Pancreas (tissue), 10 donors: ENCODE results near the gene CROCC. TPM values are rescaled to one million over a fixed set of nuclear protein-coding genes. Genes with fewer than 3 reads are reported as not detected.
"Not testable (repeated sequence)": the region's sequence is repeated elsewhere in the genome, so short reads cannot be mapped to it uniquely, and the experiment has no call there.

Experiments
- ATAC-seq, 4 donors: fragments of 200-7000 bp; cut with Tn5 transposase; one replicate each; pipeline versions ENCODE4 v1.8.0 to v1.9.1; 2020; ENCODE audit warnings: mild to moderate bottlenecking in 4 of 4, moderate library complexity in 4 of 4
- DNase-seq, 6 donors: peaks; one replicate each; pipeline ENCODE4 v3.0.0-alpha.2; 2020
- FAIRE-seq: peaks from 2 replicates; lab custom pipeline; 2012; peaks lifted over from hg19 to GRCh38; lab: Jason Lieb, UNC
- H3K27ac ChIP-seq, 4 donors: fragments of 200-600 bp; sonication (generic); 1 replicate in 3 of 4; 2 replicates in 1 of 4; pipeline versions ENCODE4 v1.5.0 to v1.8.0; 2020
- H3K27me3 ChIP-seq, 4 donors: fragments of 200-600 bp; one replicate each; pipeline ENCODE4 v1.8.0; 2021
- H3K36me3 ChIP-seq, 3 donors: fragments of 200-600 bp; sonication (generic) in 1 of 3; one replicate each; pipeline versions ENCODE4 v1.5.0 to v1.8.0; 2020 to 2021
- H3K4me1 ChIP-seq, 3 donors: fragments of 200-600 bp; one replicate each; pipeline ENCODE4 v1.8.0; 2021
- H3K4me3 ChIP-seq, 4 donors: fragments of 200-600 bp; sonication (generic) in 2 of 4; one replicate each; pipeline versions ENCODE4 v1.5.0 to v1.8.0; 2020 to 2021
- H3K9me3 ChIP-seq, 4 donors: fragments of 200-600 bp; one replicate each; pipeline ENCODE4 v1.8.0; 2021
- CTCF ChIP-seq, 4 donors: fragments of 200-600 bp; sonication (generic) in 3 of 4; IDR thresholded peaks; one replicate each; pipeline versions ENCODE4 v1.5.0 to v1.8.0; 2021; ENCODE audit warnings: antibody characterized with exemption in 4 of 4
- WGBS, 2 donors: extraction: QIAGEN DNeasy Blood & Tissue Kit; methylation state at CpG; one replicate each; pipeline ENCODE4 v1.1.7; 2013; 5-methylcytosine and 5-hydroxymethylcytosine counted together
- intact Hi-C, 3 donors: fragments of 100-400 bp; cut with DNase I; formaldehyde crosslinking; loops; one replicate each; pipeline versions ENCODE4 v1.11.1 to v1.14.2; 2022
- polyA plus RNA-seq, 2 donors: library from polyadenylated mRNA; stranded (reverse); fragments of 200-250 nt; gene quantifications; one replicate each; pipeline ENCODE4 v1.2.3, GENCODE V29; 2013
- total RNA-seq, 6 donors: library from RNA; stranded (reverse); fragmentation: NEBNext Ultra II Directional in 4 of 6; extraction: Animal tissue kit (Norgen Biotek cat#: 25700) in 4 of 6; gene quantifications; one replicate each; pipeline versions ENCODE4 v1.2.1 to v1.2.4, GENCODE V29; 2021 to 2023
- donor health status: healthy with polysubstance abuse.
- donor health status: DM: no; HTN: no; CAD: no; lungs with moderate emphysema.
- donor health status: DM: no; HTN: no; CAD: no.
- donor health status: control.
- donor health status: control.
- donor health status: Bipolar disorder and iron deficiency.
- donor health status: DM: yes; HTN: yes; CAD: no.
- donor health status: DM: no; HTN: no; CAD: no.
- donor health status: DM: no; HTN: no; CAD: no.
- donor health status: DM: yes; HTN: yes; CAD: no.

Gene CROCC
- total and polyA plus RNA-seq, 8 donors: 8.1 to 101 (median 14.6) TPM

- TF ChIP-seq CTCF (IDR thresholded peaks at IDR 0.05): no peak
- Histone ChIP-seq H3K27ac (no peak overlapping the region), H3K4me3 (no peak overlapping the region), H3K27me3 (no peaks in the 10 kb centered on the region), H3K9me3 (no peaks in the 10 kb centered on the region), H3K4me1 (peaks cover 0 to 5% (median 2%) of the 10 kb centered on the region in 3 donors), H3K36me3 (no peaks in the 10 kb centered on the region)
- ATAC-seq: no peak
- intact Hi-C loops: no loop called here
- no peak for DNase-seq
- FAIRE-seq: no peak
- 89 to 91% methylated on average over 20 of the region's 20 CpGs for WGBS, 2 donors
Observed at GRCh38 chr1:16886860-16887605, 34.7 kb upstream of the CROCC start.

GRCh38 chr1:16888860-16889816 lies 32.6 kb upstream of the CROCC start:
- intact Hi-C loops: no loop called here
- H3K27ac ChIP-seq: peak overlapping the region; percentile 89 to 98 (median 92)
- TF ChIP-seq CTCF (IDR thresholded peaks at IDR 0.05): no peak
- H3K4me3 ChIP-seq: peak overlapping the region; percentile 29 to 61 (median 50)
- H3K4me1 ChIP-seq: peaks cover 0 to 9% (median 9%) of the 10 kb centered on the region in 3 donors
- FAIRE-seq (no peak), ATAC-seq (peak; percentile 80 to 94 (median 88)), DNase-seq (peak; percentile 82 to 92 (median 89))
- no peaks in the 10 kb centered on the region for H3K27me3 ChIP-seq
- no peaks in the 10 kb centered on the region for H3K36me3 ChIP-seq
- WGBS, 2 donors: 2 to 6% methylated on average over 63 of the region's 63 CpGs
- H3K9me3 ChIP-seq: no peaks in the 10 kb centered on the region

- WGBS, 2 donors: 62 to 65% methylated on average over 5 of the region's 5 CpGs
- H3K4me3 ChIP-seq, intact Hi-C loops, H3K27ac ChIP-seq, H3K9me3 ChIP-seq, ATAC-seq, H3K36me3 ChIP-seq, DNase-seq, H3K4me1 ChIP-seq, FAIRE-seq, H3K27me3 ChIP-seq: not testable (repeated sequence)
Observed at GRCh38 chr1:16890539-16891021, 31.2 kb upstream of the CROCC start.

DNA sequence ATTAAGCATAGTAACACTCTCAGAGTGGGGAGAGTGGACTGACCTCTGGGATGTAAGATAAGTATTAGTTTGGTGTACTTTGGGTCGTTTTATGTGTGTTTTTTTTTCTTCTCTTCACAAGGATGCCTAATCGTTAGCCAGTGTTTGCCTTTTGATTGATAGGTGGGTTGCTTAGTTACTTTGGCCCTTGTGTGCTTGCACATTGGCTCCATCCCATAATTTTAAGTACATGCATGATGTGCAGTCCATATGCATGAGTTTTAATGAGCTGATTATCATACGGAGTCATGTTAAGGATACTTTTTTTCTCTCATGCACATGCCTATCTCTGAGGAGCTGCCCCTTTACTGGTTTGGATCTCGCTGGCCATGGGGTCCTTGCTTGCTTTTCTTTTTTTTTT lies 30.7 kb upstream of the CROCC start:
- not testable (repeated sequence) for H3K4me3 ChIP-seq

DNA sequence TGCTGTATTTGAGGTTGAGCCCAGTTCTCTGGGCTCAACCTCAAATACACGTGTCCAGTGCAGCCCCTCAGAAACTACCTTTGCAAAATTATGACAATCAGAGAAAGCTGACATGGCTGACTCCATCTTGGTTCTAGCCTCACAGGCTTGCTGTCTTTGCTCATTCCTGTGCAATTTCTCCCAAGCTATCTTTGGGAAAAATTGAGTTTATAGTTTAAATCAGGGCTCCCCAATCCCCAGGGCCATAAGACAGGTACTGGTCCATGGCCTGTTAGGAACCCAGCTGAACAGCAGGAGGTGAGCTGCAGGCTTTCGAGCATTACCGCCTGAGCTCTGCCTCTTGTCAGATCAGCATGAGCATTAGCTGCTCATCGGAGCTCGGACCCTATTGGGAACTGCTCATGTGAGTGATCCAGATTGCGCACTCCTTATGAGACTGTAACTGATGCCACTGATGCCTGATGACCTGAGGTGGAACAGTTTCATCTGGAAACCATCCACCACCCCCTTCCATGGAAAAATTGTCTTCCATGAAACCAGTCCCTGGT lies 28.7 kb upstream of the CROCC start:
- FAIRE-seq, DNase-seq, ATAC-seq, H3K36me3 ChIP-seq, intact Hi-C loops, H3K4me3 ChIP-seq, H3K9me3 ChIP-seq, H3K27me3 ChIP-seq: not testable (repeated sequence)
- Histone ChIP-seq H3K27ac (peak overlapping the region in 2 of 4 donors; percentile 68 to 73), H3K4me1 (peaks cover 0 to 12% (median 9%) of the 10 kb centered on the region in 3 donors)
- 60 to 76% methylated on average over 6 of the region's 6 CpGs for WGBS, 2 donors

More for the DNA sequence above, 30.7 kb upstream of the CROCC start:
- ATAC-seq, DNase-seq, H3K36me3 ChIP-seq, H3K9me3 ChIP-seq, H3K4me1 ChIP-seq, H3K27me3 ChIP-seq, FAIRE-seq, intact Hi-C loops, H3K27ac ChIP-seq: not testable (repeated sequence)
- 35% methylated on average over 4 of the region's 4 CpGs for WGBS, 2 donors

GRCh38 chr1:16893796-16894195 lies 27.9 kb upstream of the CROCC start:
- FAIRE-seq, H3K4me3 ChIP-seq, H3K27ac ChIP-seq, H3K9me3 ChIP-seq, H3K27me3 ChIP-seq, intact Hi-C loops, ATAC-seq, H3K36me3 ChIP-seq, DNase-seq: not testable (repeated sequence)
- 61 to 85% methylated on average over 4 of the region's 4 CpGs for WGBS, 2 donors
- H3K4me1 ChIP-seq: peaks cover 0 to 12% (median 9%) of the 10 kb centered on the region in 3 donors

- H3K4me1 ChIP-seq: peaks cover 0 to 12% (median 9%) of the 10 kb centered on the region in 3 donors
- FAIRE-seq, H3K36me3 ChIP-seq, H3K9me3 ChIP-seq, DNase-seq, intact Hi-C loops, H3K27me3 ChIP-seq, H3K27ac ChIP-seq, H3K4me3 ChIP-seq, ATAC-seq: not testable (repeated sequence)
- 67 to 74% methylated on average over 6 of the region's 6 CpGs for WGBS, 2 donors
Observed at GRCh38 chr1:16894338-16894737, 27.4 kb upstream of the CROCC start.

DNA sequence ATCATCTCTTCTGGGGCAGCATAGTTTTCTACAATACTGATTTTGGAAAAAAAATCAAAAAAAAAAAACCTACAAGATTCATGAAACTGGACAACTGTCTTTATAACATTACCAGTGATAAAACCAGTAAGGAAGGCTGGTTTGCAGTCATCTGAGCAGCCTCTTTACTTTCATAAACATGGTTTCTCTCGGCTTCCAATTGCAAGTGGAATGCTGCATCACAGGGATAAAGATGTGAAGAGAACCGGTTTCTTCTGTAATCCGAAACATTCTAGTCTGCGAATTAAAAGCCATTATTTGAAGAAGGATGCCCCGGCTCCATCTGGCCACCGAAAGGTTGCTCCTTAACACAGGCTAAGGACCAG lies 26.5 kb upstream of the CROCC start:
- 3 to 7% methylated on average over 4 to 5 of the region's 6 CpGs for WGBS, 2 donors
- peak overlapping the region in 1 of 4 donors; percentile 84 for H3K27ac ChIP-seq
- H3K4me3 ChIP-seq, H3K27me3 ChIP-seq, intact Hi-C loops, DNase-seq, H3K36me3 ChIP-seq, ATAC-seq, H3K9me3 ChIP-seq, FAIRE-seq, H3K4me1 ChIP-seq: not testable (repeated sequence)

DNA sequence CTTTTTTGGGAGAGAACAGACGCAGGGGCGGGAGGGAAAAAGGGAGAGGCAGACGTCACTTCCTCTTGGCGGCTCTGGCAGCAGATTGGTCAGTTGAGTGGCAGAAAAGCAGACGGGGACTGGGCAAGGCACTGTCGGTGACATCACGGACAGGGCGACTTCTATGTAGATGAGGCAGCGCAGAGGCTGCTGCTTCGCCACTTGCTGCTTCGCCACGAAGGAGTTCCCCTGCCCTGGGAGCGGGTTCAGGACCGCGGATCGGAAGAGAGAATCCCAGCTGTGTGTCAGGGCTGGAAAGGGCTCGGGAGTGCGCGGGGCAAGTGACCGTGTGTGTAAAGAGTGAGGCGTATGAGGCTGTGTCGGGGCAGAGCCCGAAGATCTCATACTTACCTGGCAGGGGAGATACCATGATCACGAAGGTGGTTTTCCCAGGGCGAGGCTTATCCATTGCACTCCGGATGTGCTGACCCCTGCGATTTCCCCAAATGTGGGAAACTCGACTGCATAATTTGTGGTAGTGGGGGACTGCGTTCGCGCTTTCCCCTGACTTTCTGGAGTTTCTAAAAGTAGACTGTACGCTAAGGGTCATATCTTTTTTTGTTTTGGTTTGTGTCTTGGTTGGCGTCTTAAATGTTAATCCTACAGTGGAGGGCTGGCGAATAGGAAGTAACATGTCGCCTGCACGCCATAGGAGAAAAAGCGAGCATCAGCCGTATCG lies 26.0 kb upstream of the CROCC start, which contains the start of gene RNU1-2:
Gene RNU1-2 (plus strand): TSS at position 383 of the 718 bp plus-strand sequence.
- Histone ChIP-seq H3K4me3 (peak within 1 kb of the TSS in 1 of 4 donors; percentile 12), H3K27ac (peak within 1 kb of the TSS; percentile 51 to 84 (median 70))
- intact Hi-C loops, H3K27me3 ChIP-seq, H3K9me3 ChIP-seq, H3K4me1 ChIP-seq, H3K36me3 ChIP-seq: not testable (repeated sequence)
- peak in 4 of 6 donors; percentile 64 to 91 (median 82) for DNase-seq
- peak; percentile 96 for FAIRE-seq
- 0% methylated on average over 18 to 31 of the region's 39 CpGs for WGBS, 2 donors
- peak; percentile 93 to 100 (median 97) for ATAC-seq
